ENCODE data around the gene PGBD5. TPM values are rescaled to one million over a fixed set of nuclear protein-coding genes. Genes with fewer than 3 reads are reported as not detected.

PGBD5 gene
- polyA plus RNA-seq, 3 donors = 7.4 to 8.7 (median 7.7) TPM

DNA sequence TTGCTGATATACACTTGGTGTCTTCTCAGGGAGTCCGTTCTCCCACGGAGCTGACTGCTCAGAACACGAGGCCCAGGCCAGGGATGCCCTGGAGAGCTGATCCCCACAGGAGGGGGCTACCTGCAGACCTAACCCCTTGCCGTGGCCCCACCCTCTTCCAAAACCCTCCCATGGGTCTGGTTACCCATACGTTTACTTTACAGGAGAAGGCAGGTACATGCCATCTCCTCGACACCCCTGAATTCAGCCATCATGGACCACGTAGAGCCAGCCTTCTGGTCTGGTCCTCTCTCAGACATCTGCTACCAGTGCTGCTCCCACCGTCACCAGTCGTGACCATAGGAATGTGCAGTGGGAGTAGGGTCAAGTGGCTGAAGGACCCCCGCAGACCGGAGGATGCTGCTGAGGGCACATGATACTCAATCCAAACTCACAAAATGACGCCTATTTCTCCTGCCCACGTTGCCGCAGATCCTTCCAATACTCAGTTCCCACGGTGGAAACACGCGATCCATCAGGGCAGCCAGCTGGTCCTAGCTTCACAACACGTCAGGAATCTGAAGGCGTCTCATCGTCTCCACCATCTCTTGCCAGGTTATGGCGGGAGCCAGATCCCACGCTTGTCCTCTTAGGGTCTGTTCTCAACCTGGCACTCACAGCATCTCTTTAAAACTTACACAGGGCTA lies 26.7 kb downstream of the PGBD5 start:
- DNase-seq = no peak

DNA sequence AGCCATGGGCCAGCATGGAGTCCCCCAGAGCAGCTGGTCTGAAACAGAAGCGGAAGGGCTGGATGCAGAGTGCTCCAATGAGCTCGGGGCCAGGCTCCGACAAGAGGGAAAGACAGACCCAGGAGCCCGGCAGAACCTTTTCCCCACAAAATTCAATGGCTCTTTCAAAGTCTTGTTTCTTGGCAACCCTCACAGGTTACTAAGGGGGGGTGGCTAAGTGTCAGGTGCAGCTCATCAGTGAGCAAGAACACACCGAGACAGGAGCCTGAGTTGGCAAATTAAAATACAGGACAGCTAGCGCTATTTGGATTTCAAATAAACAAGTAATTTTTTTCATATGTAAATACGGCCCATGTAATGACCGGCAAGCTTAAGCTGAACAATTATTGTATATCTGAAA lies 27.3 kb downstream of the PGBD5 start:
- no peak for DNase-seq

DNA sequence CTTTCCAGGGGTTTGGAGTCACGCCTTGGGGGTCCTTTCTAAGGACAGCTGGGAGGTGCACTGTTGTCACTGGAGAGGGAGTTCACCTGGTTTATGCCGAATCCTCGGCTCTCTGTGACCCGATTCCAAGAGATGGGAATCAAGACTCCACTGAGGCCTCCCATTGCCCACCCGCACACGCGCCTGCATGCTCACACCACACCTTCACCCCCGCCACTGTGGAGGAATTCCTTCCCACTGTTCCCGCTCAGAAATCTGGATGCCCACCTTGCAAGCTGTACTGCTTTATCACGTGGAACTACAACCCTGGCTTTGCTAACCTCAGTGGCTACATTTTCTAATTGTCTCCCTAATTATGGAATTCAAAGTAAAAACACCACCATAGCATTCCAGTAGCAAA lies 29.2 kb downstream of the PGBD5 start:
- no peak for DNase-seq

DNA sequence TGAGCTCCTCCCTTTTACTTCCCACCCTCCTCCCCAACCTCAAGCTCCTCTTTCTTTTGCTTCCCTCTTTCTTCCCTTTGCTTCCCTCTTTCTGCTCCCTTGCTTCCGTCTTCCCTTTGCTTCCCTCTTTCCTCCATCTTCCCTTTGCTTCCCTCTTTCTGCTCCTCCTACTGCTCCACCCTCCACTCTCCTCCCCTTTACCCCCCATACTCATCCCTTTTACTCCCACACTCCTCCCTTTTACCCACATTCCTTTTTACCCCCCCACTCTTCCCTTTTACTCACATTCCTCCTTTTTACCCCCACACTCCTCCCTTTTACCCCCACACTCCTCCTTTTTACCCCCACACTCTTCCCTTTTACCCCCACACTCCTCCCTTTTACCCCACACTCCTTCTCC lies 30.2 kb downstream of the PGBD5 start:
- DNase-seq = no peak

DNA sequence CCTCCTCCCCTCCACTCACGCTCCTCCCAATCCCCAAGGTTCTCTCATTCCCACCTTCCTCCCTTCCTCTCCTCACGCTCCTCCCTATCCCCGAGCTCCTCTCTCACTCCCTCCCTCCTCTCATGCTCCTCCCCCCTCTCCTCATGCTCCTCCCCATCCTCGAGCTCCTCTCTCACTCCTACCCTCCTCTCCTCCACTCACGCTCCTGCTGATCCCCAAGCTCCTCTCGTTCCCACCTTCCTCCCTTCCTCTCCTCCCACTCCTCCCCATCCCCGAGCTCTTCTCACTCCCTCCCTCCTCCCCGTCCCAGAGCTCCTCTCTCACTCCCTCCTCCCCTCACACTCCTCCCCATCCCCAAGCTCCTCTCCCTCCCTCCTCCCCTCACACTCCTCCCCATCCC lies 31.4 kb downstream of the PGBD5 start:
- DNase-seq = no peak

DNA sequence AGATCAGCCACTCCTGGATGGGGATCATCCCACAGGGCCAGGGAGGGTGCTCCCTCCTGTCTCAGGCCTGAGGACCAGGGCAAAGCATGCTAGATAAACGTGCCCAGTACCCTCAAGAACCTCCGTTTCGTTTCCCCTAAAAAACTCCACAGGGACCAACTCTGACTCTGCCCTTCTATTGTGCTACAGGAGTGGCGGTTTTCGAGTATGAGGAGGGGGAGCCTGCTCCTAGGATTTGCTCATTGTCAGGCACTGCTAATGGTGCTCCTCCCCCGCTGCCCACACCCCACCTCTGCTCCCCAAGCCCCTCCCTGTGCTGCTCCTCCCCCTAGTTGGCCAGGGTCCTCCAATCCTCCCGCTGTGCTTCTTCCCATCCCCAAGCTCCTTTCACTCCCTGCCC lies 32.0 kb downstream of the PGBD5 start:
- no peak for DNase-seq

DNA sequence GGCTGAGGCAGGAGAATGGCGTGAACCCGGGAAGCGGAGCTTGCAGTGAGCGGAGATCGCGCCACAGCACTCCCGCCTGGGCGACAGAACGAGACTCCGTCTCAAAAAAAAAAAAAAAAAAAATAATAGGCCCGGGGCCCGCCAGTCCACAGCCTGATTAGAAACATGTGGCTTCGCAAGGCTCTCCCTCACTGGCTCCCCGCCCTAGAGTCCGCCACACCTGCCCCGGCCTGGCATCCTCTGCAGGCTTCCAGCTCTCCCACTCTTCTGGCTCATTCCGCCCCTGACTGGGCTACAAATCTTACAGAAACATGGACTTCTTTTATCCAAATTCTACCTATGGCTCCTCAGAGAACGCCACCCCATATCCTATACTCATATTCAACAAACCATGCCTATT lies 32.4 kb downstream of the PGBD5 start:
- DNase-seq = no peak

DNA sequence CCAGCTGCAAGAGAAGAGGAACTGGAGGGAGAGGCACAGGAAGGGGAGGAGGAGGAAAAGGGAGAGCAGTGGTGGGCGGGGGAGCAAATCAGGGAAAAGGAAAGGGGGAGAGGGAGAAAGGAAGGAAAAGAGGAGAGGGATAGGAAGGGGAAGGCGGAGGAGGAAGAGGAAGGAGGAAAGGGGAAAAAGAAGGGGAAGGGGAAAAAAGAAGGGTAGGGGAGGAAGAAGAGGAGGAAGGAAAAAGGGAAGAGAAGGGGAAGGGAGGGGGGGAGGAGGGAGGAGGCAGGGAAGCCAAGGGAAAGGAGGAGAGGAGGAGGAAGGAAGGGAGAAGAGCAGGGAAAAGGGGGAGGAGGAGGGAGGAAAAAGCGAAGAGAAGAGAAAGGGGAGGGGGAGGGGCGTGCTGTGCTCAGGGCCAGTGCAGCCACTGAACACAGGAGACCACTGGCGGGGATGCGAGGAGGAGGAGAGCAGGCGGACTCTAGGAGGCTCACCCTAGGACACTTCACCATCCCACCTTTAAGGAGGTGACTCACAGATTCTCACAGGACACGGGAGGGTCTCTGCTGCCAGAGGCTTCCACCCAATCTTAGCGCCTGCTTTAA lies 33.1 kb downstream of the PGBD5 start:
- DNase-seq = no peak

DNA sequence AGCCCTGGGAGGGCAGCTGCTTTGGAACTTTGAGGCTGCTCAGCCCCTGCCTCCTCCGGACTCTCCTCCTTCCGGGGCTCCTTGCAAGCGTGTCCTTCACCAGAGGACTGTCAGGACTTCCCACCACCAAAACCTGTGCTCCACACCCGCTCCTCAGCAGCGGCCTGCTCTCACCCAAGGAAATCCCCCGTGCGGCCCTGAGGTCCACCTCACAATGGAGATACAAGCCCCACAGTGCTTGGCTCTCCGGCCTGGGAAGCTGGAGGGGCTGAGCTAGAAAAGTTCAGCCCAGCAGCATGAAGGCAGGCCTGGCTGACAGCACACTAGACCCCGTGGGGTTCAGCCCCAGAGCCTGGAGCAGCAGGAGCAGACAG lies 33.6 kb downstream of the PGBD5 start:
- no peak for DNase-seq

DNA sequence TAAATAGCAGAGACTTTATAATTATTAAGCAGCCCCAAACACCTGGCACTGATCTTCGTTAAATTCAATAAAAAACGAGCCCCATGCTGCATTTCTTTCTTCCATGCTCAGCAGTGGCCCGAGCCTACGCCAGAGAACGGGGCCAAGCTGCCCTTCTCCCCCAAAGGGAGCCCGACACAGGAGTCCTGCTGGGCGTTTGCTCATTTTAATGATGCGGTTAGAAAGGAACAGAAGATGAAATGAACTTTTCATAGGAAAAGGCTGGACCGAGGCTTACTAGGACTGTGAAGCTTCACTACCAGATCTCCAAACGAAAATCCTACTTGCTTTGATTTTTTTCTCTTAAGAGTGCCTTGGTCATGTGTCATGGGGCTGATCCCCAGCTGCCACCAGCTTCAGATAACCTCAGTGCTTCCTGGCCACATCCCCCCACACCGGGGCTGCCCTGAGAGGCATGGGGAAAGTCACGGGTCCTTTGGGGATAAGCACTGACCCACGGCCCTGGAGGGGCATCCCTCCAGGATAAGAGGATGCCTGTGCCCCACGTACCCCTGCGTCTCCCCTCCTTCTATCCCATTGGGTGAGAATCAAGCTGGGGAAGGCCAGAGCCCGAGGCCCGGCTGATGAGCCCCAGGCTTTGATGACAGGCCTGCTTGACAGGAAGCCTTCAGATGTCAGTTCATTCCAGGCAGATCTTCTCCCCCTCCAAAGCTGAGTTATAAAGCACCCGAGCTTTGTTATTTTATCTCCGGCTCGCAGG lies 34.2 kb downstream of the PGBD5 start:
- no peak for DNase-seq

DNA sequence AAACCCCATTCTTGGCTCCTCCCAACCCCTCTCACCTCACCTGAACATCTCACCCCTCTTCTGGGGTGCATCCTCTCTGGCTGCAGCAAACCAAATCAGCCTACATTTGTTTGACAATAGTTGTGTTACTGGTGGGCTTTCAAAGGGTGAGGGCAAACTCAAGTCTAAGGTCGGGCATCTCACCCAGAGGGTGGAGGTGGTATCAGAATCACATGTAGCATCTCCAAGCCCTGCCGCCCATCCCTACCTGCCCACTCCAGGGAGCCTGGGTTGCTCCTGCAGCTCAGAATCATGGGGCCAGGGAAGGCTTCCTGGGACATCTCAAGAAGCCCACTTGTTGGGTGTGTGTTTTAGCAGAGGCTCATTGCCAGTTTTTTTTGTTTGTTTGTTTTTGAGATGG lies 35.8 kb downstream of the PGBD5 start:
- no peak for DNase-seq

DNA sequence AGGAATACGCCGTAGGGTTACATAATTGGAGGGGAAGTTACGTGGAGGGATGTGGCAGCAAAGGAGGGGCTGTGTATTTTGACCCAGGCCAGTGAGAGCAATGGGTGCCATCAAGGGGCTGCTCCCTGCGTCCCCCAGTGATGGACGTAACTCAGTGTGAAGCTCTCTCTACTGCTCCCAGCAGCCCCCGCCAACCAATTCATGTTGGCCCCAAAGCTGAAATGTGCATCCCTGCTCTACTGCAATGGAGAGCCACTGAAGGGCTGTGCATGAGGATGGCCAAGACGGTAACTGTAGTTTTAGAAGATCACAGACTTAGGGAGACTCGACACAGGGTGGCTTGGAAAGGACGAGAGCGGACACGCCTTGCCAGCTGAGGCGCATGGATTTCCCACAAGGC lies 38.3 kb downstream of the PGBD5 start:
- no peak for DNase-seq

DNA sequence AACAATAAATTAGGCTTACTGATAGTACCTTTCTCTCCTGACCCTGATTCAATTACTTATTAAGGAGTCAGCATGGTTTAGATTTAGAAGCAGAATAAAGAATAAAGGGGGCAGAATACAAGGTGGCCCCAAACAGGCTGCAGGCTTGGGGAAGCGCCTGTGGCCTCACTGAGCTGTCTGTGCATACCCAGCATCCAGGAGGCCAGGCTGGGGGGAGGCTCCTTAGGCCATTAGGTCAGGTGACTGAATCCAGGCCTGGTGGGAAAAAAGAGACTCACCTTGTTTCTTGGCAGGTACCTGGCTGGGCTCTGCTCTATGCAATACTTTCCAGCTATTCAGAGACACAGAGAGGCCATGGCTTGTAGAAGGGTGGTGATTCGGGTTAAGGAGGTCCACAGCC lies 38.8 kb downstream of the PGBD5 start:
- DNase-seq = no peak

DNA sequence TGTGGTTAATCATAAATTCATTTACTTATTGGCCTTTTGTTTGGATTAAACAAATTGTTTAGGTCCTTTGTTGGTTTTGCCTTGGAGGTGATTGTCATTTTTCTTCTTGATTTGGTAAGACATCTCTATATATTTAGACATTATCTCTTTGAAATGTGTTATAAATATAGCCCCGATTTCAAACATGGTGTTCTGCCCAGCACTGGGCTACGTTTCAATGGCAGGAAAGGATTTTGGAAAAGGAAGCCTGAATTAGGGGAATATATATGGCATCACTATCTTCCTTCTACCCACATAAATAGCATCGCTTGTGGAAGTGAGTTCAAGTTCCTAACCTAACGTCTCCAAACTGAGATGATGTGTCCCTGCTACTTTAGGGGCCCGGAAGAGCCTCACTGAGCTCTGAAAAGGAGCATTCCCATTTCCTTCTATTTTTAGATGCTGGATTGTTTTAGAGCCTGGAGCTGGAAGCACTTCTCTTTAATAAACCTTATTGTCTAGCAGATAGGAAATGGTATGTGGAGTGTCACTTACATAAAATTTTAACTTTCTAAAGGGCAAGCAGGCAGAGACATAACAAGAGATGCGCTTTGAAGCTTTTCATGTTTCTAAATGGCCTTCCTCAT lies 39.4 kb downstream of the PGBD5 start:
- DNase-seq = no peak

DNA sequence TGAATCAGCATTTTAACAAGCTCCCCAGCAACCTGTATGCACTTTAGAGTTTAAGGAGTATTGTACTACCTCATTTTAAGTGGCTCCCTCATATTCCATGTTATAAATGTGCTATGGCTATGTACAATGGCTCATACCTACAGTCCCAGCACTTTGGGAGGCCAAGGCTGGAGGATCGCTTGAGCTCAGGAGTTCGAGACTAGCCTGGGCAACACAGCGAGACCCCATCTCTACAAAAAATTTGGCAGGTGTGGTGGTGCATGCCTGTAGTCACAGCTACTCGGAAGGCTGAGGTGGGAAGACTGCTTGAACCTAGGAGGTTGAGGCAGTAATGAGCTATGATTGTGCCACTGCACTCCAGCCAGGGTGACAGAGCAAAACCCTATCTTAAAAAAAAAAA lies 40.2 kb downstream of the PGBD5 start:
- DNase-seq = no peak

DNA sequence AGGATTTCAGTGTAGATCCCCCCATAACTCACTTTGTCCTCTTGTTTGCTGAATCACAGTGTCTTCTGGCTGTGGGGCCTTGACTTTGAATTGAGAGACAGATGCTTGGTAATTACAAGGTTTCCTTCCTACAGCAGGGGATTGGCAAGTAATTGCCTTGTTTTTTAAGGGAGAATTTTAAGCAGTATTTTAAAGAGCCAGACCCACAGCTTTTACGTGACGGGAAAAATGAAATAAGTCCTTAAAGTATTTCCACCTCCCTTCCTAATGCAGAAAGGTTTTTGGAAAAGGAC lies 41.0 kb downstream of the PGBD5 start:
- no peak for DNase-seq

DNA sequence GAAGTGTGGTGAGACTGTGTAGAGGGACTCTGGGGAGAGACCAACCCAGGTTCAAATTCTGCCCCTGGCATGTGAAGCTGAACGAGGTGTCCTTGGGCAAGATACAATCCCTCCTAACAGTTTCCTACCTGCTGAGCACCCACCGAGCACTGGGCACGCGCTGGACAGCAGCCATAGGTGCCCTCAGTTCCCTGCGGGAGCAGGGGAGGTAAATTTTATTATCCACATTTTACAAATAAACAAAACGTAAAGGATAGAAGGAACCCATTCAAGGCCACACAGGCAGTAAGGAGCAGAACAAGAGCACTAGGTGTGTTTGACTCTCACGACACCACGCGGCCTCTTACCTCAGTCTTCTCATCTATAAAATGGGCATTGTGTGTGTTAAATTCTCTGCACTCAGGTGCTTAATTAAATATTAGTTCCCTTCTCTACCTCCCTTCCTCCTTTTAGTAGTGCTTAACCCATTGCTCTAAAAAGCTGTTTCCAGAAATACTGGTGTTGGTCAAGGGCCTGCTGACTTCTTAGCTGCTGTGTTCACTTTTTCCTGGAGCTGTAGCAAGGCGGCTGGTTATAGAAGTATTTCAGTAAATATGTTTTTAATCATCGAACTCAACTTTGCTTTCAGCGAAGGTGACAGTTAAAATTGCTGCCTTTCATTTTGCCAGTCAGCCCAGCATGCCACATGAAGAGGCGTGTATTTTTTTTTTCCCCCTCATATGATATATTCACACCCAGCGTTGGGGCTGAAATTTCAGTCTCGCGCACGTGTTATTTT lies 41.6 kb downstream of the PGBD5 start:
- DNase-seq = no peak

DNA sequence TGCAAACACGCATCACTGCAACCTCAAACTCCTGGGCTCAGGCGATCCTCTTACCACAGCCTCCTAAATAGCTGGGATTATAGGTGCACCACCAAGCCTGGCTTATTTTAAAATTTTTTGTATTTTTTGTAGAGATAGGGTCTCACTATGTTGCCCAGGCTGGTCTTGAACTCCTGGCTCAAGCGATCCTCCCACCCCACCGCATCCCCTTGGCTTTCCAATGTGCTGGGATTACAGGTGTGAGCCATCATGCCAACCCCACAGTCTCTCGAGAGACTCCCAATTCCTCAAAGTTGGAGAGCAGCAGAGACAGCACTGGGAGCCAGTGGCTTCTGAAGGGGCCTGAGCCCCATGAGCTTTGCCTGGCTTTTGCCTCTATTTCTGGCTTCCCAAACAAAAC lies 42.7 kb downstream of the PGBD5 start:
- no peak for DNase-seq

DNA sequence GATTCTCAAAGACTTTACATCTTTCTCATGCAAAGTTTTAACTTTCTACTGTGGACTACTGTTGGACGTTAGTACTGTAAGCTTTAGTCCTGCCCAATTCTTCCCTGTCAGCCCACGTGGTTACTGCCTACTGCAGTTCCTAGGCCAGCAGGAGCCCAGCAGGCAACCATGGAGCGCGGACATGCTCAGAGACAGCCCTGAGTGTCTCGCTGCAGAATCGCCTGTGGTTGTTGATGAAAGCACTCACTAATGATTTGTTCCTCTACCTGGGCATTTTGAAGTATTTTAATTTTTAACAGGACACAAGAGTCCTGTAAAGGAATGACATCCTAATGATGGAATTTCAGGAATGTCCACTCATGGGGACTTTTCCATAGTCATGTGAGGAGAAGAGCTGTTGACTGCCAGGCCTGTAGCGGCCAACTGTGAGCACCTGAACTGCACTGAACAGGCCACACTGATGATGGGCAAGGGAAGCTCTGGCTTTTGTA lies 44.1 kb downstream of the PGBD5 start:
- peak; percentile 52 for DNase-seq

DNA sequence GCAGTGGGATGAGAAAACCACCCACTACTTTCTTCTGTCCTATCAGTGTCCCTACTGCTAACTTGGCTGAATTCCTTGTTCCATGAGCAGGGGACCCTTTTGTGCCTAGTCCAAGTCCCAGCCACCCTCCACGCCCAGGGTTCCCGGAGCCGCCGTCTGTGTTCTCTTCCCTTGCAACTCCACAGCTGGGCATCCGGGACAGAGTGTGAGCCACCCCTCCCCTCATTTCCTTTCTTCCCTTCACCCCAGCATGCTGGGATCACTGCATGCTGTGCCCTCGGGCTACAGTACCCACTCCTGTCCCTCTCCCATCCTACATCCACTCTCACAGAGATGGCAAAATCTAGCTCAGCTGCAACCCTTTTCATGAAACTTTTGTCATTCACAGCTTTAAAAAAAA lies 44.5 kb downstream of the PGBD5 start:
- DNase-seq = no peak

DNA sequence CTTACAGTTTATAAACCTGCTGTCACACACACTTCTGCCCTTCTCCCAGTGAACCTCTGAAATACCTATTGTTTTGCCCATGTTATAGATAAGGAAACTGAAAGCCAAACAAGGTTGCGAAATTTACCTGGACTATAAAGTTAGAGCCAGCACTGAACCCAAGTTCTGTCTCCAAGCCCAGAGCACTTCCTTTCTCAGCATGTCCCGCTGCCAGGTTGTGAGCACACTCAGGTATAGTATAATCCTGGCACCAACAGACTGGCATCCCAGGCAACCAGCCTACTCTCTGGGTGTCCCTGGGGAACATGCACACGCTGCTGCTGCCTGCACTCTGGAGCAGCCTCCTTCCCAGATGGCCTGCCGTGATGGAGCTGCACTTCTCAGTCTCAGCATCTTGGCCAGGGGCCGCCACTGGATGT lies 45.1 kb downstream of the PGBD5 start:
- no peak for DNase-seq

DNA sequence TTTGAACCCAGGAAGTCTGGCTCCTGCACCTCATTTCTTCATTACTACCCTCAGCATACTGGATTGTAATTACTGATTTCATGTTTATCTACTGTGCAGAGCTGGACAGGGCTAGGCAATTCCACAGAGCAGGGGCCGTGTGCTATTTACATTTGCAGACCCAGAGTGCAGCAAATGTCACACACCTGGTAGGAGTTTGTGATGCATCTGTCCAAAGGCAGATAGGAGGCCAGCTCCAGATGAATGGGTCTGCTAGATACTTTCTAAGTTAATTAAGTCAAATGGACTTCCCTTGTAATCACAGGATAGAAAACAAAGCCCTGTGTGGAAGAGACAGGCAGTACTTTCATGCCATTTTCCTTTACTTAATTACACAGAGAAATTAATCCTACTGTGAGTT lies 46.2 kb downstream of the PGBD5 start:
- DNase-seq = no peak
